ENCODE results near the gene SKAP2.

DNA sequence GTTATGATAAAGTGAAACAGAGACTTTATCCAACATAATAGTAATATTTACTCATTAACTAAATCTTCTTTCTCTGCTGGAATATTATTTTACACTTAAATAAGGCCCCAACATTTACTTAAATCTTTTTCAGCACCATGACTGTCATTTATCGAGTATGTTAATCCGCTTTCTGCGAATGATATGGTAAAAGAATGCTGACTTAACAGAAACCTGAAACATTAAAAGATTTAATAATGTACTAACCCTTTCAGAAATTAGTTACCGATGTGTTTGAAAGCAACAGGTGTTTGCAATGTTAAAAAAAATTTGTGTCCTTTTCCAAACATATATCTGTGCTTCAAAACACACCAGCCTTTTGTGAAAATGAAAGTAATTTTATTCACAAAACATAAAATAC lies 190.5 kb downstream of the SKAP2 start:
- TF ChIP-seq, protein P1, sequence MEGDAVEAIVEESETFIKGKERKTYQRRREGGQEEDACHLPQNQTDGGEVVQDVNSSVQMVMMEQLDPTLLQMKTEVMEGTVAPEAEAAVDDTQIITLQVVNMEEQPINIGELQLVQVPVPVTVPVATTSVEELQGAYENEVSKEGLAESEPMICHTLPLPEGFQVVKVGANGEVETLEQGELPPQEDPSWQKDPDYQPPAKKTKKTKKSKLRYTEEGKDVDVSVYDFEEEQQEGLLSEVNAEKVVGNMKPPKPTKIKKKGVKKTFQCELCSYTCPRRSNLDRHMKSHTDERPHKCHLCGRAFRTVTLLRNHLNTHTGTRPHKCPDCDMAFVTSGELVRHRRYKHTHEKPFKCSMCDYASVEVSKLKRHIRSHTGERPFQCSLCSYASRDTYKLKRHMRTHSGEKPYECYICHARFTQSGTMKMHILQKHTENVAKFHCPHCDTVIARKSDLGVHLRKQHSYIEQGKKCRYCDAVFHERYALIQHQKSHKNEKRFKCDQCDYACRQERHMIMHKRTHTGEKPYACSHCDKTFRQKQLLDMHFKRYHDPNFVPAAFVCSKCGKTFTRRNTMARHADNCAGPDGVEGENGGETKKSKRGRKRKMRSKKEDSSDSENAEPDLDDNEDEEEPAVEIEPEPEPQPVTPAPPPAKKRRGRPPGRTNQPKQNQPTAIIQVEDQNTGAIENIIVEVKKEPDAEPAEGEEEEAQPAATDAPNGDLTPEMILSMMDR (IDR thresholded peaks at IDR 0.05), result no peak
- TF ChIP-seq RFX5 (IDR thresholded peaks at IDR 0.05; ENCODE audit: low read length) (no peak), FOXM1 (IDR thresholded peaks at IDR 0.05; ENCODE audit: low read depth) (no peak)
- TF ChIP-seq, protein P2, sequence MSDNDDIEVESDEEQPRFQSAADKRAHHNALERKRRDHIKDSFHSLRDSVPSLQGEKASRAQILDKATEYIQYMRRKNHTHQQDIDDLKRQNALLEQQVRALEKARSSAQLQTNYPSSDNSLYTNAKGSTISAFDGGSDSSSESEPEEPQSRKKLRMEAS (IDR thresholded peaks at IDR 0.05; ENCODE audit: low read depth), result no peak
